GM18873 (cell line): ENCODE results near the gene RET.

ENCODE experiments used
- ATAC-seq: cut with Tn5 transposase; IDR thresholded peaks from one replicate; pipeline ENCODE4 v1.9.1; 2021; ENCODE audit warnings: mild to moderate bottlenecking, moderate library complexity, moderate number of reproducible peaks; ENCODE audit not compliant: unreplicated experiment, low FRiP score

RET gene

GRCh38 chr10:43076876-43077420 is at the start of gene RET:
TSS of gene RET (plus strand) at chr10:43077069. CDS start at chr10:43077259, 190 bp downstream.
- ATAC-seq, result no peak

- no peak for ATAC-seq
Measured at GRCh38 chr10:43027331-43027955, 49.4 kb upstream of the RET start.

GRCh38 chr10:43028143-43028542 is 48.7 kb upstream of the RET start:
- no peak for ATAC-seq

- no peak for ATAC-seq
Measured at GRCh38 chr10:43029043-43029442, 47.8 kb upstream of the RET start.

GRCh38 chr10:43032613-43033012 is 44.3 kb upstream of the RET start:
- ATAC-seq, result no peak

GRCh38 chr10:43035800-43036199 is 41.1 kb upstream of the RET start:
- no peak for ATAC-seq

- ATAC-seq, result no peak
Measured at GRCh38 chr10:43036481-43037428, 40.1 kb upstream of the RET start.

GRCh38 chr10:43037440-43037839 is 39.4 kb upstream of the RET start:
- no peak for ATAC-seq

- ATAC-seq, result no peak
Measured at GRCh38 chr10:43037942-43038782, 38.7 kb upstream of the RET start.

GRCh38 chr10:43038783-43039623 is 37.9 kb upstream of the RET start:
- ATAC-seq, result no peak

GRCh38 chr10:43039624-43040481 is 37.0 kb upstream of the RET start:
- ATAC-seq, result no peak

GRCh38 chr10:43040482-43041256 is 36.2 kb upstream of the RET start:
- ATAC-seq, result no peak

- ATAC-seq, result no peak
Measured at GRCh38 chr10:43041422-43042342, 35.2 kb upstream of the RET start.

- ATAC-seq, result no peak
Measured at GRCh38 chr10:43042503-43043341, 34.1 kb upstream of the RET start.

GRCh38 chr10:43043342-43043772 is 33.5 kb upstream of the RET start:
- ATAC-seq, result no peak
